MM.1S (cell line): Measurements from ENCODE around the gene ADCY5.

Experiments
- DNase-seq: peaks from one replicate; pipeline ENCODE4 v3.0.0-alpha.2; 2015
- H2AFZ ChIP-seq: fragments of 300-600 bp; sonication (generic); 2 replicates; pipeline ENCODE4 v1.6.0; 2016; ENCODE audit warnings: antibody characterized with exemption, low read length
- H3F3A ChIP-seq: fragments of 300-600 bp; sonication (generic); 2 replicates; pipeline ENCODE4 v1.6.1; 2016; ENCODE audit warnings: mild to moderate bottlenecking, antibody characterized with exemption, low read length, moderate library complexity, mixed read lengths; ENCODE audit not compliant: insufficient read depth
- H3K27ac ChIP-seq: fragments of 300-600 bp; sonication (generic); 2 replicates; pipeline ENCODE4 v1.5.1; 2016; ENCODE audit warnings: mild to moderate bottlenecking, low read length
- H3K27me3 ChIP-seq: fragments of 300-600 bp; sonication (generic); replicated peaks from 2 replicates; pipeline ENCODE4 v1.6.0; 2016; ENCODE audit warnings: low read length; ENCODE audit not compliant: insufficient read depth
- H3K36me3 ChIP-seq: fragments of 300-600 bp; sonication (generic); replicated peaks from 2 replicates; pipeline ENCODE4 v1.6.1; 2016; ENCODE audit warnings: mild to moderate bottlenecking, low read length, mixed read lengths; ENCODE audit not compliant: insufficient read depth
- H3K4me1 ChIP-seq: fragments of 300-600 bp; sonication (generic); 2 replicates; pipeline ENCODE4 v1.6.1; 2016; ENCODE audit warnings: low read length, mixed read lengths
- H3K4me2 ChIP-seq: fragments of 300-600 bp; sonication (generic); 2 replicates; pipeline ENCODE4 v1.6.0; 2016; ENCODE audit warnings: low read depth, low read length
- H3K4me3 ChIP-seq: fragments of 300-600 bp; sonication (generic); 2 replicates; pipeline ENCODE4 v1.5.1; 2016; ENCODE audit warnings: low read length, mixed read lengths
- H3K79me2 ChIP-seq: fragments of 300-600 bp; sonication (generic); 2 replicates; pipeline ENCODE4 v1.6.1; 2016; ENCODE audit warnings: mixed run types, low read length, mixed read lengths
- H3K9ac ChIP-seq: fragments of 300-600 bp; sonication (generic); 2 replicates; pipeline ENCODE4 v1.6.1; 2016; ENCODE audit warnings: low read length, mixed read lengths
- H3K9me2 ChIP-seq: fragments of 300-600 bp; sonication (generic); replicated peaks from 2 replicates; pipeline ENCODE4 v1.6.1; 2016; ENCODE audit warnings: mild to moderate bottlenecking, low read length, mixed read lengths; ENCODE audit not compliant: insufficient read depth
- H3K9me3 ChIP-seq: fragments of 300-600 bp; sonication (generic); replicated peaks from 2 replicates; pipeline ENCODE4 v1.6.1; 2016; ENCODE audit warnings: mild to moderate bottlenecking, low read length, mixed read lengths; ENCODE audit not compliant: insufficient read depth
- H4K20me1 ChIP-seq: fragments of 300-600 bp; sonication (generic); 2 replicates; pipeline ENCODE4 v1.6.1; 2016; ENCODE audit warnings: mild to moderate bottlenecking, low read length, moderate library complexity, mixed read lengths; ENCODE audit not compliant: insufficient read depth
- CTCF ChIP-seq: fragments of 300-600 bp; sonication (generic); IDR thresholded peaks from 2 replicates; pipeline ENCODE4 v1.5.1; 2016; ENCODE audit warnings: antibody characterized with exemption, low read length, mixed read lengths
- EZH2 ChIP-seq: fragments of 300-600 bp; sonication (generic); optimal IDR thresholded peaks from 2 replicates; pipeline ENCODE3; 2017; ENCODE audit warnings: low read depth, mild to moderate bottlenecking, antibody characterized with exemption, low read length, mixed read lengths
- EZH2phosphoT487 ChIP-seq: fragments of 300-600 bp; sonication (generic); IDR thresholded peaks from 2 replicates; pipeline ENCODE4 v1.6.1; 2018; ENCODE audit warnings: antibody characterized with exemption, low read length

ADCY5 gene

DNA sequence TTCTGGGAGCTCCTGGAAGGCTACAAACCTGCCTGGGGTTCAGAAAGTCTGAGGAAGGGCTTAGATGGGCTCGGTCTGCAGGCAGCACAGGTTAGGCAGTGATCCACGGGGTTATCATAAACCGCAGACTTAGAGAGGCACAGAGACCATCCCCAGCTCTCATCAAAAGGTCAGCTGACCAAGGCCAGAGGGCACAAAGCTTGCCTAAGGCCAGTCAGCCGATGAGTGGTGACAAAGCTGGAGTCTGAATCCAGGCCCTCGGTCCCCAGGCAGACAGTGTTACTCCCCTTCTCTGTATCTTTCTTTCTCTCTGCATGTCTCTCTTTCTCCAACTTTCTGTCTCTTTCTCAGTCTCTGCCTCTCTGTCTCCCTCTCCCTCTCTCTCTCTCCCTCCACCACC, 56.5 kb downstream of the ADCY5 start:
- no peaks in the 10 kb centered on the region for H3K27me3 ChIP-seq
- no peak overlapping the region for H3K27ac ChIP-seq
- H3F3A ChIP-seq = no peaks in the 10 kb centered on the region
- peaks cover 9% of the 10 kb centered on the region for H3K4me1 ChIP-seq
- no peak overlapping the region for H3K4me3 ChIP-seq
- H3K36me3 ChIP-seq = no peaks in the 10 kb centered on the region
- H3K9ac ChIP-seq = no peak overlapping the region
- no peak for TF ChIP-seq CTCF
- TF ChIP-seq EZH2phosphoT487 = no peak
- no peak for TF ChIP-seq EZH2
- no peaks in the 10 kb centered on the region for H3K9me2 ChIP-seq
- no peak overlapping the region for H2AFZ ChIP-seq
- no peaks in the 10 kb centered on the region for H3K79me2 ChIP-seq
- no peaks in the 10 kb centered on the region for H3K9me3 ChIP-seq
- H4K20me1 ChIP-seq = no peaks in the 10 kb centered on the region
- H3K4me2 ChIP-seq = no peak overlapping the region
- DNase-seq = no peak

DNA sequence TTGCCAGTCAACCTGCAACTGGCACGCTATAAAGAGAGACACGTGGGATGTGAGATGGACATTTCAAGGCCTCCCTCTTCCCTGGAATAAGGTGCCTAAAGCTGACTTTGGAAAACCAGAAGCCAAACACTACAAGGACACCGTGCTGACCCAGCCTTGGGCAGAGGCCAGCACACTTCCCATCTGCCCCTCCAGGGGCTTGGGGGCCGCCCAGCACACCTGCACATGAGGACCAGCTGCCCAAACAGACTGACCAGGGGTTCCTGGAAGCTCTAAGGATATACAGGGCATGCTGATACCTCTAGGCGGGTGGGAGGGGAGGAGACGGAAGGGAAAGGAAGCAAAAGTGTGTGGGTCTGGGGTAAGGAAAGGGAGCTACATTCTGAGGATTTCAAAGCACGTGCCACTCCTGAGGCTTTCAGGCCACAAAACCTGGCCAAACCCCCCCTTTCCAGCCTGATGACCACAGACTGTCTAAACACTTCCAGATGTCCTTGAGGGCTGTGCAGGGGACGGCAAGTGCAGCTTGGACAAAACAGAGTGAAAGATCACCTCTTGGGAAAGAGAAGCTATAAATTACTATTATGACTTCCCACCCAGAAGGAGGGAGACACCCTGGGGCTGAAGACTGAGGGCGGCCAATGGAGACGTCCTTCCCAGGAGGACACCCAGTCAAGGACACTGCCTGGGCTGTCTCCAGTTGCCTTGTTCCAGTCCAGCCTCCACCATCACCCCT, 57.9 kb downstream of the ADCY5 start:
- H3K9me2 ChIP-seq = no peaks in the 10 kb centered on the region
- no peaks in the 10 kb centered on the region for H4K20me1 ChIP-seq
- no peak overlapping the region for H3K4me2 ChIP-seq
- TF ChIP-seq EZH2phosphoT487 = no peak
- TF ChIP-seq EZH2 = no peak
- TF ChIP-seq CTCF = no peak
- no peak overlapping the region for H2AFZ ChIP-seq
- H3K79me2 ChIP-seq = no peaks in the 10 kb centered on the region
- no peak overlapping the region for H3K4me3 ChIP-seq
- no peak for DNase-seq
- H3K4me1 ChIP-seq = peaks cover 9% of the 10 kb centered on the region
- no peaks in the 10 kb centered on the region for H3K9me3 ChIP-seq
- no peak overlapping the region for H3K9ac ChIP-seq
- no peaks in the 10 kb centered on the region for H3K27me3 ChIP-seq
- H3K36me3 ChIP-seq = no peaks in the 10 kb centered on the region
- no peaks in the 10 kb centered on the region for H3F3A ChIP-seq
- H3K27ac ChIP-seq = no peak overlapping the region

DNA sequence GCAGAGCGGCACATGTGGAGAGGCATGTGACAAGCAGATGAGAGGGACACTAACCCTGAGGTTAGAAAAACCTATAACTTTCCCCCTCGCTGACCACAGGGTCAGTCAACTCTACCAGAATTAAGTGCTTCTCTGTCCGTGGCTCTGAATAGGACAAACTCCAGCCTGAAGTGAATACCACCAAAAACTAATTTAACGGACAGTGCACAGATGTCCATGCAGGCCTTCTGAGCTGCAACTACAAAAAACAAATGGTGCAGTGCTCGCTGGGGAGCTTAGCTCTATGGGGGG, 59.3 kb downstream of the ADCY5 start:
- Histone ChIP-seq H3K36me3 (no peaks in the 10 kb centered on the region), H3K9ac (no peak overlapping the region), H3K4me2 (no peak overlapping the region), H3K9me2 (no peaks in the 10 kb centered on the region), H3K4me3 (no peak overlapping the region), H3K9me3 (no peaks in the 10 kb centered on the region), H4K20me1 (no peaks in the 10 kb centered on the region), H3K27ac (no peak overlapping the region), H3K79me2 (no peaks in the 10 kb centered on the region), H3K27me3 (no peaks in the 10 kb centered on the region), H3F3A (no peaks in the 10 kb centered on the region), H3K4me1 (peaks cover 5% of the 10 kb centered on the region), H2AFZ (no peak overlapping the region)
- TF ChIP-seq CTCF (no peak), EZH2phosphoT487 (no peak), EZH2 (no peak)
- no peak for DNase-seq
